G401.6 (cell line): Measurements from ENCODE around the gene DUSP14.

Experiments
- FAIRE-seq: peaks from 2 replicates; lab custom pipeline; 2012; peaks lifted over from hg19 to GRCh38; lab: Jason Lieb, UNC

Gene DUSP14

GRCh38 chr17:37517881-37518280 is 28.2 kb downstream of the DUSP14 start:
- no peak for FAIRE-seq

DNA sequence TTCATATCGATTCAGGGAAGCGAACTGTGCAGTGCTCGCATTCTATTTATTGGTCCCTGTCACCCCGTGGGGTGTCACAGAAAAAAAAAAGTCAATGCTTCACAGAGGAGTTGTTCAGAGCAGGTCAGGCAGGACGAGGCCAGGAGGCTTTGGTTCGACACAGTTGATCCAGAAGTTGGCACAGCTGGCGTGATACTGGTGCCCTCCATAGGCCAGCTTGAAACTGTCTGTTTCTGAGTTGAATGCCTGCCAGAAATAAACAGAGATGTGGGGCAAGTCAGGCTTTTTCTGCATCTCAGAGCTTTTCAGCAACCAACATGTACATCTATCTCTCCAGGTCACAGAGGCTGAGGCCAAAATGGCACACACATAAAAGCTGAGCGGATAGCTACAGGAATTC is 29.1 kb downstream of the DUSP14 start:
- FAIRE-seq, result no peak

DNA sequence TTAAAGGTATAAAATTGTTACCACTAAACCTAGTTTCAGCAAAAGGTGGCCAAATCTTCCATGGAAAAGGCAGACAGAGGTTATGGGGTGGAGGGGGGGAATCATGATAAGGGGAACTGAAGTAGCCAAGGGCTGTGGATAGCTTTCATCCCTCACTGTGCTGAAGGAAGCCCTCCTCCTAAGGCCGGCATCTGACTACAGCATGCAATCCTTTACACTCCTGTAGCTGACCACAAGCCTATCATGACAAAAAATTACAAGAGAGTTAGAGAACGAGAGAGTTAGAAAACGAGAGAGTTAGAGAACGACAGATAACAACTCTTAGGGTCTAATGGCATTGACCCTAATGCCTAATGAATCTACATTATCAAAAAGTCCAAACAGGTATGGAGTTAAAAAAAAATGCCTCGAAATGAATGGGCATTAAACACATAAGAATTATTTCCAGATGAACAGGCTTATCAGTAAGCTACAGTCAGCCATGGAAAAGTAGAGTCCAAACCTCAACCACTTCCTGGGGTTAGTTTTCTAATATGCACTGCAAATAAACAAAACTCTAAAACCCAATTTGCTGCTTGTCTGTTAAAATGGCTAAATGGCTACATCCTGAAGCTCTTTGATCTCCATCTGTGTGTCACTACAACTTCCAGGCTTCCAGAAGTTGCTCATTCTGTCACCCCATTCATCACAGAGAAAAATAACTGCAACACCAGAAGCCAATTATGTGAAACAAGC is 29.7 kb downstream of the DUSP14 start:
- FAIRE-seq, result no peak

- FAIRE-seq, result no peak
These were observed 30.5 kb downstream of the DUSP14 start for GRCh38 chr17:37520174-37520573.

GRCh38 chr17:37521821-37522220 is 32.1 kb downstream of the DUSP14 start:
- no peak for FAIRE-seq

GRCh38 chr17:37523715-37524219 is 34.1 kb downstream of the DUSP14 start:
- no peak for FAIRE-seq

DNA sequence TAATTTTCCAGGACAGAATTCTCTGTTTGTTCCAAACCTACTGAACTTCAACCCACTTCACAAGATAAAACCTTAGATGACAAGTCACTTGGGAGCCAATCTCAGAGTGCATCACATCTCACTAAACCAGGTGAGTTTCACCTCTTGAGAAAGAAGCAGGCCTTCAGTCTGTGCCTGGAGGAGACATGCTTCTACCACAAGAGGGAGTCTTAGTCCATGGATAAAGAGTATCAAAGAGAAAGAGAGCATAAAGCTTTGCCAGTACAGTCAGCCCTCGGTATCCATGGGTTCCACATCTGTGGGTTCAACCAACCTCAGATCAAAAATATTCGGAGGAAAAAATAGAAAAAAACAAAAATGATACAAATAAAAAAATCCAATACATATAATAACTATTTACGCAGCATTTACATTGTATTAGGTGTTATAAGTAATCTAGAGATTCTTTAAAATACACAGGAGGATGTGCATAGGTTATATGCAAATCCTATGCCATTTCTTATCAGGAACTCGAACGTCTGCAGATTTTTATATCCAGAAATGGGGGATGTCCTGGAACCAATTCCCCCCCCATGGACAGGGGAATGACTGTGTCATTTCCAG is 37.7 kb downstream of the DUSP14 start:
- FAIRE-seq, result no peak

GRCh38 chr17:37530420-37530819 is 40.7 kb downstream of the DUSP14 start:
- FAIRE-seq, result no peak

DNA sequence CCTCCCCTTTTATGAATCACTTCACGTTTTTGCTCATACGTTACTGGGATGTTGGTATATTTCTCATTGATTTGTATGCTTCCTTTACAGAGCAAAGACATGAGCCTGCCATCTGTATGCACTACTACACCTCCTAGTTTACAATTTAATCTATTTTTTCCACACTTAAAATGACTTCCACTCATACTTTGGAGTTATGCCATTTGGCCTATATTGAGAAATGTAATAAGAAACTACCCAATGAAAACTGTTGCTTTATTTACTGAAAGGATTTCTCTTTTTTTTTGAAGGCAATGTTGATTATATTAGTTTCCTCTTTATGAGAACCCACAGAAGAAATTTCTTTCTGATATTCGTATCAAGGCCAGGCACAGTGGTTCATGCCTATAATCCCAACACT is 43.1 kb downstream of the DUSP14 start:
- FAIRE-seq, result no peak

DNA sequence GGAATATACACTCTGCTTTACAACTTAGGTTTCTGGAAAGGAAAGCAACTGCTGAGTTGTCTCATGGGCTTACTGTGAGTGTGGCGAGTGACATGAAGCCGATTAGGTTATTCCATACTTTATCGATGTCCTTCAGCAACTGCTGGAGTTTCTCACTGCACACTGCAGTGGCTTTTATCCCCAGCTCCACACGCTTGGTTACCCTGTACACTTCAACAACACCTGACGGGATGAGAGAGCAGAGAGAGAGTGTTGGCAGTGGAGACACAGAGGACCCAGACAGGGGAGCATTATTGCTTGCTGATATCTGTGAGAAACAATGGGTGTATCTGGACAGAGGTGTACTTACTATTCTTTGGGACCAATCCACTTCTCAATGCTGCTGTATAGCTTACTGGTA is 46.2 kb downstream of the DUSP14 start:
- no peak for FAIRE-seq

DNA sequence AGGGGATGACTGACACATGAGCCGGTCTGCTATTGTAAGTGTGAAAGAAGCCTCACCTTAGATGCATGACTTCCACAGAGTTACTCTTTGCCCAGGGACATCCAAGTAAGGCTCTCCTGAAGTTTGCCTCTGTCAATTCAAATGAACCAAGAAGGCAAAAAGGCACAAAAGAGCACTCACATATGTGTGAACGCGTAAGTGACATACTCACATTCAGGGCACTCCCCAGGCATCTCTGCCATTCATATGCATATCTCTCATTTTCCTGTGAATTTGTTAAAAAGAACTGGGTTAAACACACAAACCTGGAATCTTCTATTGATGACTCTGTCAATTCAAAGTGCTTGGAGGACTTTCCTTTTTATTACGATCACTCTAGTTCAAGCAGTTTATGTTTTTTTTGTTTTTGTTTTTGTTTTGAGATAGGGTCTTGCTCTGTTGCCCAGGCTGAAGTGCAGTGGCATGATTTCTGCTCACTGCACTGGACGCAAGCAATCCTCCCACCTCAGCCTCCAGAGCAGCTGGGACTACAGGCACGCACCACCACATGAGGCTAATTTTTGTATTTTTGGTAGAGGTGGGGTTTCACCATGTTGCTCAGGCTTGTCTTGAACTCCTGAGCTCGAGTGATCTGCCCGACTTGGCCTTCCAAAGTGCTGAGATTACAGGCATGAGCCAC is 49.4 kb downstream of the DUSP14 start:
- no peak for FAIRE-seq

DNA sequence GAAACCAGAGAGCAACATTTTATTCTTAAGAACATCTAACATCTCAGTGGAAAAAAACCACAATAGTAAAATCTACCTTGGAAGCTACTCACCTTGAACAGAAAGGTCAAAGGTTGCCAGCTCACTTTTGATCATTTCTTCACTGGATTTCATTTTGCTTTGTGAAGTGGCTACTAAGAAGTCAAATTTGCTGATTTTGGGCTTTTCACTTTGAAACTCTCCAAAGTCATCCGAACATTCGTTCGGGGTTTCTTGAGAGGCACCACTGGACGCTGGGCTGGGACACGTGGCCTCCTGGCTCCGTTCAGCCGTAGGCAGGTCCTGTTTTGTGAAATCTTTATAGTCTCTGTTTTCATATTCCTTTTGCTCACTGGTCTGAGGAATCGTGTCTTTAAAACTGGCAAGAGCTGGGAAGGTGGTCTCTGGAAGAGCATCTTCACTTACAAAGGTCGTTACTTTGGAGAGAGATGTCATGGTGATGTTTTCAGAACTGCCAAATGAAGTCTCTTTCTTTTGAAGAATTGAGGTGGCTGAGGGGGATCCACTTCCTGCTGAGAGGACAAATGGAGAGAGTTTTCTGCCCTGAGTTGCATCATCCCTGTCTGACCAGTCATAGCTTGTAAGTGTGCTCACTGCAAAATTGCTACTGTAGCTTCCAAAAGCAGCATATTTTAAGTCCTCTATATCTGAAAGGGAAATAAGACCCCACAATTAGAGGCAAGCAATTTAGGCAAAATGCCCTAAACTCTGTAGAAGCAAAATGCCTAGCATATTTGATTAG is 52.4 kb downstream of the DUSP14 start:
- no peak for FAIRE-seq

GRCh38 chr17:37543637-37544052 is 54.0 kb downstream of the DUSP14 start:
- FAIRE-seq, result no peak

GRCh38 chr17:37545486-37545885 is 55.8 kb downstream of the DUSP14 start:
- no peak for FAIRE-seq

GRCh38 chr17:37546302-37546701 is 56.6 kb downstream of the DUSP14 start:
- no peak for FAIRE-seq

DNA sequence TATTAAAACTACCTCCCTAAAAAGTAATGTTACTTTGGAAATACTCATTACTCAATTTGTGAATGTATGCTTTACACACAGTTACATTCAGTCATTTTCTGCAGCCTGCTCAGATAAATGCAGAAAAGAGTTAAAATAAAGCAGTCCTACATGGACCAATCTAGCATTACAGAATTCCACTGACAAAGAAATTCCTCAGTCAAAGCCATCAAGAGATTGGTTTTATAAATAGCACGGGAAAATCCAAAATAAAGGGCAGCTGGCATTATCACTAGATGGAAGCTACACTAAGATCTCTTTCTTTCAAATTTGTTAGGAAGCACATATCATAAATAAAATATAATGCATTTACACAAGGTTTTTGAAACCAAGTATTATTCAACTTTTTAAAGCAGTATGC is 58.3 kb downstream of the DUSP14 start:
- FAIRE-seq, result no peak

GRCh38 chr17:37551788-37552187 is 62.1 kb downstream of the DUSP14 start:
- FAIRE-seq, result no peak

DNA sequence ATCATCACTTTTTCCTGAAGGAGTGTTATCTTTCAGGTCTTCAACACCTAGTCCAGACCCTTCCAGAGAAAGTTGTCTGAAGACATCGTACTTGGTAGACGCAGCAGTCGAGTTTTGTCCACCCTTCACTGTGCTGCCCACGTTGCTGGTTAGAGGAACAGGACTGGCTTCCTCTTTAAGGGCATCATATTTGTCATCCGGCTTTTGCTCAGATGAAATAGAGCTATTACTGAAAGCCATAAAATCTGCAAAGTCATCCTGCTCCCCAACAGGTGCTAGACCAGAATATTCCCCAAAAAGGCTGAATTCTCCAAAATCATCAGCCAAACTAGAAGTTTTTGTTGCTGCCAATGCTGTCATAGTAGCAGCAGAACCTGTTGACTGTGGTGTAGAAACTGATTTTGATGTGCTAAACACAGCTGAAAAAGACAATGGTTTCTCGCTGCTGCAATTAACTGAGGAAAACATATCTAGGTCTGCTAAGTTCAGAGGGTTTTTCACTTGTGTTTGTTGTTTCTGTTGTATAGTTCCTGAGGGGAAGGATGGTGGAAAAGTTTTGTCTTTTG is 63.8 kb downstream of the DUSP14 start:
- FAIRE-seq, result no peak

- FAIRE-seq, result no peak
These were observed 65.7 kb downstream of the DUSP14 start for GRCh38 chr17:37555386-37555785.

GRCh38 chr17:37557482-37557881 is 67.8 kb downstream of the DUSP14 start:
- no peak for FAIRE-seq

GRCh38 chr17:37558299-37558698 is 68.6 kb downstream of the DUSP14 start:
- no peak for FAIRE-seq

GRCh38 chr17:37562016-37562745 is 72.5 kb downstream of the DUSP14 start:
- FAIRE-seq, result no peak
